Upper lobe of left lung (tissue), 4 donors: Measurements from ENCODE around the gene EXOSC9.

ENCODE experiments used
- CTCF ChIP-seq, 6 experiments: fragments of 450-650 bp in 4 of 6; fragments of 200-600 bp in 2 of 6; sonication (generic) in 2 of 6; IDR thresholded peaks; one replicate each; pipeline ENCODE4 v1.5.1; 2016 to 2019; ENCODE audit warnings: antibody characterized with exemption in 6 of 6
- POLR2A ChIP-seq, 4 donors: fragments of 450-650 bp; IDR thresholded peaks; one replicate each; pipeline ENCODE4 v1.5.1; 2016 to 2017; ENCODE audit warnings: antibody characterized with exemption in 4 of 4, mild to moderate bottlenecking in 2 of 4
- POLR2AphosphoS5 ChIP-seq, 2 donors: sonication (generic); formaldehyde crosslinking; IDR thresholded peaks; one replicate each; pipeline ENCODE4 v1.5.1; 2017; ENCODE audit warnings: antibody characterized with exemption in 2 of 2

GRCh38 chr4:121789960-121790829, 10.9 kb upstream of the EXOSC9 start:
- TF ChIP-seq POLR2A (IDR thresholded peaks at IDR 0.05) (no peak), POLR2AphosphoS5 (IDR thresholded peaks at IDR 0.05) (no peak), CTCF (IDR thresholded peaks at IDR 0.05) (no peak)
